Lower leg skin (tissue), 4 donors: ENCODE data around the gene NMNAT2. TPM values are rescaled to one million over a fixed set of nuclear protein-coding genes. Genes with fewer than 3 reads are reported as not detected.
A peak's percentile ranks its signal among the peaks of the same experiment; 100 is the strongest.

Experiments used
- DNase-seq, 2 donors: peaks; one replicate each; pipeline ENCODE4 v3.0.0-alpha.2; 2019; ENCODE audit warnings: low spot score in 2 of 2
- H3K4me3 ChIP-seq: fragments of 200-600 bp; sonication (generic); 2 replicates; pipeline ENCODE4 v1.5.1; 2017; ENCODE audit warnings: mild to moderate bottlenecking, low read depth; ENCODE audit not compliant: poor library complexity, severe bottlenecking
- CTCF ChIP-seq, 3 donors: fragments of 450-650 bp; IDR thresholded peaks; one replicate each; pipeline ENCODE4 v1.5.1; 2016; ENCODE audit warnings: antibody characterized with exemption in 3 of 3, mild to moderate bottlenecking in 3 of 3, moderate library complexity in 2 of 3
- POLR2A ChIP-seq, 2 donors: fragments of 450-650 bp; IDR thresholded peaks; one replicate each; pipeline ENCODE4 v1.6.1; 2016 to 2017; ENCODE audit warnings: antibody characterized with exemption in 2 of 2, mild to moderate bottlenecking in 1 of 2, moderate library complexity in 1 of 2
- whole genome bisulfite sequencing, 2 donors: methylation state at CpG; one replicate each; pipeline ENCODE4 v1.1.5; 2018; 5-methylcytosine and 5-hydroxymethylcytosine counted together
- intact Hi-C: fragments of 100-400 bp; cut with DNase I; formaldehyde crosslinking; loops from one replicate; pipeline ENCODE4 v1.15.0; 2023; ENCODE audit warnings: low total_unique reads
- total RNA-seq, 4 donors: library from RNA; depleted of rRNA; stranded (reverse); fragments of >200 nt; gene quantifications; one replicate each; pipeline ENCODE4 v1.1.0, GENCODE V29; 2016

The NMNAT2 gene
- total RNA-seq, 4 donors from 2014 or later, result 0.23 to 0.34 (median 0.34) TPM; not detected in 1

GRCh38 chr1:183249941-183250452 lies 168.2 kb downstream of the NMNAT2 start:
- no peak for DNase-seq
- intact Hi-C loops, result no loop called here
- no peak for TF ChIP-seq POLR2A (IDR thresholded peaks at IDR 0.05)
- TF ChIP-seq CTCF (IDR thresholded peaks at IDR 0.05), result no peak
- H3K4me3 ChIP-seq, result no peak overlapping the region
- 89 to 91% methylated on average over 5 of the region's 5 CpGs for WGBS, 2 donors

DNA sequence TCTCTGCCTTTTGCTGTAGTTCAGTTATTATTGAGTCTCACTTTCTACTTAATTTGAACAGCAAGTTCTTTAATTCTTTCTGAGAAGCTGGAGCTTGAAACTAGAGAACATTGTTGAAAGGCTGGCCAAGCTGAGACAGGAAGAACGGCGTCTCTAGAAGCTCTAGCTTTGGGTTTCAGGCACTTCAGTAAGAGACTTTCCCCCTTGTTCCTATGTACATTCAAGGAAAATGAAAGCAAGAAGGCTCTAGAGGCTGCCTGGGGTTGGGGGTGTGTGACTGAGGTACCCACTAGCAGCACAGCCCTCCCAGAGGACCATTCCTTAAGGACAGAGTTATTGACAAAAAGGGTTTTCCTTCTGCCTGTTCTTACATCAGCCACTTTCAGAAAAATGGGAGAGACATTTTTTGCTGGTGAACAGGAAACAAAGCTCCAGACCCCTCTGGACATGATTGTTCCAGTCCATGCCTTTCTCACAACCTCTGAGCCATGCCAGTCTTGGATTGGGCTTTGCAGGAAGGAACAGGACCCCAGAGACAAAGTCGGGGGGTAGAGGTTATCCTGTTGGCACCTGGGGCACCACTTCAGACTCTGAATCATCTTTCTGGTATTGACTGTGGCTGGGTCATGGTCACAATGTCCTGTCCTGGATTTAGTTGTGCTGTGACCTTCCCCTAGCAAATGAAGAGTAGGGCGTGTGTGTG lies 169.0 kb downstream of the NMNAT2 start:
- 78 to 80% methylated on average over 4 of the region's 4 CpGs for WGBS, 2 donors
- H3K4me3 ChIP-seq, result no peak overlapping the region
- TF ChIP-seq POLR2A (IDR thresholded peaks at IDR 0.05) (no peak), CTCF (IDR thresholded peaks at IDR 0.05) (no peak)
- intact Hi-C loops, result no loop called here
- DNase-seq, result peak in 1 of 2 donors; percentile 58

GRCh38 chr1:183247931-183248330 lies 170.2 kb downstream of the NMNAT2 start:
- 87 to 91% methylated on average over 1 of the region's 1 CpG for WGBS, 2 donors
- intact Hi-C loops, result no loop called here
- TF ChIP-seq POLR2A (IDR thresholded peaks at IDR 0.05) (no peak), CTCF (IDR thresholded peaks at IDR 0.05) (no peak)

DNA sequence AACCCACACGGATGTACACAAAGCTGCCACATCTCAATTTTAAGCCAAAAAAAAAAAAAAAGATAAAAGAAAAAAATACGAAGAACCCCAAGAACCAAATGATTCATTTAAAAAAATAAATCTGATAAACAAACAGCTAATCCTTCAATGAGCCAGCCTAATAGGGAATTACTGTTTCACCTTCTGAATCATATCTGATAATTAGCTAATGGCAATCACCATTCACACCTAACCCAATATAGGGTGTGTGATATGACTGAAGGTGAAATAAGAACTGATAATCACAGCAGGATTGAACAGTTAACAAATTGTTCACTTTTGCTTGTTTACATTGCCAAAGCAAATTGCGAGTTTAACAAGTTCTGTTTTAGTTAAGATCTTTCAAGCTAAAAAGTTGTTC lies 170.7 kb downstream of the NMNAT2 start:
- DNase-seq, result no peak
- WGBS, 2 donors, result 78 to 82% methylated on average over 3 of the region's 3 CpGs
- H3K4me3 ChIP-seq, result no peak overlapping the region
- TF ChIP-seq CTCF (IDR thresholded peaks at IDR 0.05) (no peak), POLR2A (IDR thresholded peaks at IDR 0.05) (no peak)
- intact Hi-C loops, result no loop called here

More at GRCh38 chr1:183247931-183248330, 170.2 kb downstream of the NMNAT2 start:
- no peak for DNase-seq
- no peak overlapping the region for H3K4me3 ChIP-seq

GRCh38 chr1:183247066-183247465 lies 171.1 kb downstream of the NMNAT2 start:
- DNase-seq, result peak in 1 of 2 donors; percentile 37
- 94 to 97% methylated on average over 11 of the region's 11 CpGs for WGBS, 2 donors
- TF ChIP-seq POLR2A (IDR thresholded peaks at IDR 0.05), result no peak
- TF ChIP-seq CTCF (IDR thresholded peaks at IDR 0.05), result no peak
- intact Hi-C loops, result no loop called here
- H3K4me3 ChIP-seq, result no peak overlapping the region

GRCh38 chr1:183246436-183246835 lies 171.7 kb downstream of the NMNAT2 start:
- no peak for DNase-seq
- intact Hi-C loops, result no loop called here
- H3K4me3 ChIP-seq, result no peak overlapping the region
- TF ChIP-seq POLR2A (IDR thresholded peaks at IDR 0.05) (no peak), CTCF (IDR thresholded peaks at IDR 0.05) (no peak)
